B cell (primary cell): Measurements from ENCODE around the gene TGFBR1. TPM values are rescaled to one million over a fixed set of nuclear protein-coding genes. Genes with fewer than 3 reads are reported as not detected.

ENCODE experiments used
- ATAC-seq: fragments of 200-7000 bp; cut with Tn5 transposase; one replicate; pipeline ENCODE4 v1.10.0; 2021; ENCODE audit warnings: low read depth, mild to moderate bottlenecking, moderate number of reproducible peaks, moderate library complexity
- CTCF ChIA-PET: fragments of 350-600 bp; sonication (Branson Sonifier 250); formaldehyde crosslinking; loops from one replicate; lab custom pipeline; 2021; ENCODE audit warnings: antibody characterized with exemption, inconsistent platforms; lab: Charles Lee
- POLR2A ChIA-PET: fragments of 350-600 bp; sonication (Branson Sonifier 250); formaldehyde crosslinking; loops from one replicate; lab custom pipeline; 2021; ENCODE audit warnings: antibody characterized with exemption; lab: Charles Lee
- DNase-seq: peaks from one replicate; pipeline ENCODE4 v3.0.0; 2013
- H2AFZ ChIP-seq: 2 replicates; pipeline ENCODE4 v1.6.1; 2012; ENCODE audit warnings: mild to moderate bottlenecking, low read depth, low read length; ENCODE audit not compliant: insufficient read depth, poor library complexity, severe bottlenecking
- H3K27ac ChIP-seq, 2 donors: 1 replicate in 1 of 2; 2 replicates in 1 of 2; pipeline ENCODE4 v1.5.1; 2012 to 2013; ENCODE audit warnings: low read length in 2 of 2, mild to moderate bottlenecking in 2 of 2, moderate library complexity in 1 of 2
- H3K27me3 ChIP-seq, 4 experiments: fragments of 200-600 bp in 1 of 4; sonication (generic) in 1 of 4; replicated peaks in 1 of 4; 1 replicate in 2 of 4; 2 replicates in 2 of 4; pipeline versions ENCODE4 v1.6.1 to v1.7.0; 2013 to 2016; ENCODE audit warnings: low read length in 3 of 4, mild to moderate bottlenecking in 2 of 4, mixed read lengths in 1 of 4, moderate library complexity in 1 of 4; ENCODE audit not compliant: insufficient read depth in 4 of 4, control insufficient read depth in 3 of 4; ENCODE audit errors: control extremely low read depth in 1 of 4
- H3K36me3 ChIP-seq, 2 experiments: replicated peaks in 1 of 2; 1 replicate in 1 of 2; 2 replicates in 1 of 2; pipeline versions ENCODE4 v1.6.1 to v1.7.1; 2013; ENCODE audit warnings: low read length in 1 of 2; ENCODE audit not compliant: insufficient read depth in 2 of 2, control insufficient read depth in 1 of 2; ENCODE audit errors: control extremely low read depth in 1 of 2, extremely low read depth in 1 of 2
- H3K4me1 ChIP-seq, 2 donors: fragments of 200-600 bp in 1 of 2; sonication (generic) in 1 of 2; 1 replicate in 1 of 2; 2 replicates in 1 of 2; pipeline versions ENCODE4 v1.5.1 to v1.6.1; 2013 to 2017; ENCODE audit warnings: low read length in 2 of 2; ENCODE audit not compliant: control insufficient read depth in 2 of 2, insufficient read depth in 2 of 2
- H3K4me2 ChIP-seq: replicated peaks from 2 replicates; pipeline ENCODE3; 2012; ENCODE audit warnings: mild to moderate bottlenecking, low read depth, low read length; ENCODE audit not compliant: poor library complexity, severe bottlenecking
- H3K4me3 ChIP-seq, 5 experiments: fragments of 200-600 bp in 1 of 5; sonication (generic) in 1 of 5; 1 replicate in 3 of 5; 2 replicates in 2 of 5; pipeline versions ENCODE4 v1.5.1 to v1.7.0; 2011 to 2016; ENCODE audit warnings: low read length in 4 of 5, mild to moderate bottlenecking in 4 of 5, low read depth in 2 of 5, control low read depth in 1 of 5, moderate library complexity in 1 of 5; ENCODE audit not compliant: insufficient read depth in 1 of 5; ENCODE audit errors: control extremely low read depth in 1 of 5, extremely low read depth in 1 of 5
- H3K79me2 ChIP-seq: fragments of 200-600 bp; sonication (generic); one replicate; pipeline ENCODE4 v1.6.0; 2016; ENCODE audit warnings: low read length; ENCODE audit not compliant: control insufficient read depth, insufficient read depth
- H3K9ac ChIP-seq: fragments of 200-600 bp; sonication (generic); 2 replicates; pipeline ENCODE4 v1.6.1; 2017; ENCODE audit warnings: mild to moderate bottlenecking, low read length, moderate library complexity
- H3K9me3 ChIP-seq, 3 donors: one replicate each; pipeline versions ENCODE4 v1.6.1 to v1.7.1; 2013; ENCODE audit warnings: low read length in 2 of 3; ENCODE audit not compliant: control insufficient read depth in 2 of 3, insufficient read depth in 1 of 3; ENCODE audit errors: control extremely low read depth in 1 of 3
- H4K20me1 ChIP-seq: 2 replicates; pipeline ENCODE4 v1.6.0; 2012; ENCODE audit warnings: mild to moderate bottlenecking, low read length; ENCODE audit not compliant: insufficient read depth, control insufficient read depth, poor library complexity, severe bottlenecking
- H3K27ac Mint-ChIP-seq: one replicate; pipeline ENCODE4 v1.8.0; 2021; ENCODE audit warnings: mixed read lengths
- H3K27me3 Mint-ChIP-seq: one replicate; pipeline ENCODE4 v1.8.0; 2021; ENCODE audit warnings: mixed read lengths
- H3K4me1 Mint-ChIP-seq: one replicate; pipeline ENCODE4 v1.8.0; 2021; ENCODE audit warnings: mixed read lengths
- H3K4me3 Mint-ChIP-seq: one replicate; pipeline ENCODE4 v1.8.0; 2021; ENCODE audit warnings: mixed read lengths
- H3K9me3 Mint-ChIP-seq: one replicate; pipeline ENCODE4 v1.8.0; 2022; ENCODE audit warnings: mixed read lengths; ENCODE audit not compliant: insufficient read depth
- EZH2 ChIP-seq: IDR thresholded peaks from 2 replicates; pipeline ENCODE4 v1.6.1; 2012; ENCODE audit warnings: borderline replicate concordance, low read depth, mild to moderate bottlenecking, moderate library complexity, low read length; ENCODE audit not compliant: insufficient read depth, poor library complexity, severe bottlenecking
- WGBS: methylation state at CpG from one replicate; pipeline ENCODE4 v1.1.5; 2013; ENCODE audit warnings: missing lambda C conversion rate; ENCODE audit not compliant: insufficient coverage; 5-methylcytosine and 5-hydroxymethylcytosine counted together
- intact Hi-C: fragments of 100-400 bp; cut with micrococcal nuclease; formaldehyde crosslinking; loops from one replicate; pipeline ENCODE4 v1.10.0; 2022
- polyA plus RNA-seq: library from polyadenylated mRNA; depleted of rRNA; stranded (reverse); fragments of >200 nt; gene quantifications from 2 replicates; pipeline ENCODE4 v1.2.3, GENCODE V29; 2012
- total RNA-seq, 2 donors: library from RNA; stranded (reverse); fragments of 120-200 nt in 1 of 2; gene quantifications; 1 replicate in 1 of 2; 2 replicates in 1 of 2; pipeline versions ENCODE4 v1.2.3 to v1.2.4, GENCODE V29; 2013 to 2022
- TF ChIP-seq, protein P1 (sequence below): fragments of 200-600 bp; IDR thresholded peaks from one replicate; pipeline ENCODE4 v1.8.0; 2022; ENCODE audit warnings: antibody characterized with exemption, mild to moderate bottlenecking

Gene TGFBR1
- total and polyA plus RNA-seq, 2 donors (not counting 1 experiment from before 2014, with no cell fraction given), result 3.0 to 60.7 TPM

- Mint-ChIP-seq H3K27ac (no peak overlapping the region), H3K9me3 (no peaks in the 10 kb centered on the region), H3K4me1 (peaks cover 19% of the 10 kb centered on the region), H3K4me3 (no peak overlapping the region), H3K27me3 (no peaks in the 10 kb centered on the region)
- Histone ChIP-seq H3K4me3 (no peak overlapping the region), H3K79me2 (no peaks in the 10 kb centered on the region), H3K4me1 (peaks cover 16 to 17% of the 10 kb centered on the region in 2 donors), H3K9ac (no peak overlapping the region), H3K9me3 (no peaks in the 10 kb centered on the region), H4K20me1 (no peaks in the 10 kb centered on the region), H3K36me3 (no peaks in the 10 kb centered on the region), H3K4me2 (no peak overlapping the region), H3K27me3 (no peaks in the 10 kb centered on the region), H2AFZ (no peak overlapping the region), H3K27ac (no peak overlapping the region)
- ATAC-seq, result no peak
- no peak for TF ChIP-seq EZH2
- TF ChIP-seq, protein P1, sequence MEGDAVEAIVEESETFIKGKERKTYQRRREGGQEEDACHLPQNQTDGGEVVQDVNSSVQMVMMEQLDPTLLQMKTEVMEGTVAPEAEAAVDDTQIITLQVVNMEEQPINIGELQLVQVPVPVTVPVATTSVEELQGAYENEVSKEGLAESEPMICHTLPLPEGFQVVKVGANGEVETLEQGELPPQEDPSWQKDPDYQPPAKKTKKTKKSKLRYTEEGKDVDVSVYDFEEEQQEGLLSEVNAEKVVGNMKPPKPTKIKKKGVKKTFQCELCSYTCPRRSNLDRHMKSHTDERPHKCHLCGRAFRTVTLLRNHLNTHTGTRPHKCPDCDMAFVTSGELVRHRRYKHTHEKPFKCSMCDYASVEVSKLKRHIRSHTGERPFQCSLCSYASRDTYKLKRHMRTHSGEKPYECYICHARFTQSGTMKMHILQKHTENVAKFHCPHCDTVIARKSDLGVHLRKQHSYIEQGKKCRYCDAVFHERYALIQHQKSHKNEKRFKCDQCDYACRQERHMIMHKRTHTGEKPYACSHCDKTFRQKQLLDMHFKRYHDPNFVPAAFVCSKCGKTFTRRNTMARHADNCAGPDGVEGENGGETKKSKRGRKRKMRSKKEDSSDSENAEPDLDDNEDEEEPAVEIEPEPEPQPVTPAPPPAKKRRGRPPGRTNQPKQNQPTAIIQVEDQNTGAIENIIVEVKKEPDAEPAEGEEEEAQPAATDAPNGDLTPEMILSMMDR, result no peak
- intact Hi-C loops, result no loop called here
- WGBS, result 98% methylated on average over 4 of the region's 6 CpGs
- POLR2A ChIA-PET, result no interaction called here
- no peak for DNase-seq
- CTCF ChIA-PET, result no interaction called here
Observed at GRCh38 chr9:99072040-99072394, 32.9 kb upstream of the TGFBR1 start.

DNA sequence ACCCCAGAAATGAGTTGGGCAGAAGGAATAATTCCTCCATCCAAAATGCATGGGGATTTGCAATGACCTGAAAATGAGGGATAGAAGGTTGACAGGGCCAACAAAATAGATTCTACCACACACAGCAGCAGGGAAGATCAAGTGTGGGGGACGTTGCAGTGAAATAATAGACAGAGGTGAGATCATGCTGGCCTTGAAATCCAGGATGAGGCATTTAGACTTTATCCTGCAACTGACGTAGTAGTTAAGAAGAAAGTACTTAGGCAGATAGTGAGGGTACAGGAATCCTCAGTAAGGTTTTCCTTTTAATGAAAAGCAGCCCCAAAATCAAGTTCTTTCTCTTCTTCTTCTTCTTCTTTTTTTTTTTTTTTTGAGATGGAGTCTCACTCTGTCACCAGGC is 31.6 kb upstream of the TGFBR1 start:
- H3K4me3 ChIP-seq, result no peak overlapping the region
- Mint-ChIP-seq H3K27me3 (no peaks in the 10 kb centered on the region), H3K27ac (no peak overlapping the region), H3K9me3 (no peaks in the 10 kb centered on the region), H3K4me1 (peaks cover 23% of the 10 kb centered on the region), H3K4me3 (no peak overlapping the region)
- H3K27ac ChIP-seq, result no peak overlapping the region
- no peak overlapping the region for H3K9ac ChIP-seq
- DNase-seq (no peak), ATAC-seq (no peak)
- TF ChIP-seq, protein P1, result no peak
- TF ChIP-seq EZH2, result no peak
- H3K36me3 ChIP-seq, result no peaks in the 10 kb centered on the region
- ChIA-PET CTCF (no interaction called here), POLR2A (no interaction called here)
- H3K9me3 ChIP-seq, result no peaks in the 10 kb centered on the region
- peaks cover 18 to 21% of the 10 kb centered on the region in 2 donors for H3K4me1 ChIP-seq
- no peak overlapping the region for H2AFZ ChIP-seq
- no peak overlapping the region for H3K4me2 ChIP-seq
- intact Hi-C loops, result no loop called here
- no CpG with 5 or more reads among the region's 2 CpGs for whole genome bisulfite sequencing
- H3K79me2 ChIP-seq, result no peaks in the 10 kb centered on the region
- H3K27me3 ChIP-seq, result no peaks in the 10 kb centered on the region
- H4K20me1 ChIP-seq, result no peaks in the 10 kb centered on the region
